ENCODE data around the gene ARL15.
A peak's percentile ranks its signal among the peaks of the same experiment; 100 is the strongest.

Gene ARL15

DNA sequence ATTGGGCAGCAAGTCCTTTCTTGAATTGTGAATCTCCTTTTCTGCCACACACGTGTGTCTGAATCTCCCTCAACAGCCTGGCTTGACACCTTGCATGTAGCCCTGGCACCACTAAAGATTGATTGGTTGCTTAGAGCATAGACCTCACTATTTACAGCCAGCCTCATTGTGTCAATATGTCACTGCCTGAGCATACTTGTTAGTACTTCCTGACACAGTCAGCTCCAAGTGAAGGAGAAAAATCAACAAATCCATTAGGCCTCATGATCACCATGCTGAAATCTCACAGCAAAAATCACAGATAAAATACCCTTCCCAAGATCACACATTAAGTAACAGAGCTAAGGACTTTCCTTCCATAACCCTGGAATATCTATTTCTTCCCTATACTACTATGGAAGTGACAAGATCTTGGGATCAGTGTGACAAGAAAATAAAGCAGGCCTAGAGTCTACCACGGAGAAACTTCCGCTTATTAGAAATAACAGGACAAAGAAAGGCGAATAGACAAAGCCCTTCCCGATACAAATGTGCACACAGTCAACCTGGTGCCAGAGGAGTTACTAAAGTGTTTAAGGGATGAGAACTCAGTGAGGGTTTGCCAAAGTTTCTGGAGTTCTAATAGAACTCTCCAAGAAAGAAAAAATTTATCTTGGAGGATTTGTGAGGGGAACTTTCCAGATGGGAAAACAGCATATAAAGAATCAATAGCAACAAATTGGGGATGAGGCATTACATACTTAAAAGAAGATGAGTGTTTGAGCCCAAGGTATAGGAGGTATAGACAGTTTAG is 5.6 kb upstream of the ARL15 start:
- no peak for DNase-seq (ENCODE audit: low spot score)

DNA sequence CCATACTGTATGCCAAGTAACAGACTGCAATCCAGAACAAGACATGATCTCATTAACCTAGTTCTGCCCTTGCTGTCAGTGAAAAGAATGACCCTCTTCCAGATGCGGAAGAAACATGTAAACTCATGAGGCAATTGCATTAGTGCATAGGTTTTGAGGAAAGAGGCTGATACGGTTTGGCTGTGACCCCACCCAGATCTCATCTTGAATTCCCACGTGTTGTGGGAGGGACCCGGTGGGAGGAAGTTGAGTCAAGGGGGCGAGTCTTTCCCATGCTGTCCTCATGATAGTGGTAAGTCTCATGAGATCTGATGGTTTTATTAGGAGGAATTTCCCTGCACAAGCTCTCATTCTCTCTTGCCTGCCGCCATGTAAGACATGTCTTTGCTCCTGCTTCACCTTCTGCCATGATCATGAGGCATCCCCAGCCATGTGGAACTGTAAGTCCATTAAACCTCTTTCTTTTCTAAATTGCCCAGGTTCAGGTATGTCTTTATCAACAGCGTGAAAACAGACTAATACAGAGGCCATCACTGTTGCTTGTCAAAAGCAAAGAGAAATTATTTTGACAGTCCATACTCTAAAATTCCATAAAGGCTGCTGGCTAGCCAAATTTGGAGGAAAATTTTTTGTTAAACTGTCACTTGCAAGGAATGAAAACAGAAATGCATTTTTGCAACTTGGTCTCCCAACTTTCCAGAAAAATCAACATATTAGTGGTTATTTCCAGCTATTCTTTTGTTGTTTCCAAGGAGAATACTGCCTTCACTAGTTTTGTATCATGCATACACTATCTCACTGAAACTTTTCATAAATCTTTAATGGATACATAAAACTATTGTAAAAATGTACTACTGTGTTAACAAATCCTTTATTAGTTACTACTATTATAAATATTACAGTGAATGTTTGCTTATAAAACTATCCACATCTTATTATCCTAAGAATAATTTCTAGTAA is 3.2 kb upstream of the ARL15 start:
- peak; percentile 57 for DNase-seq (ENCODE audit: low spot score)

GRCh38 chr5:54312499-54312898 is 2.1 kb upstream of the ARL15 start:
- no peak for DNase-seq (ENCODE audit: low spot score)

- DNase-seq (ENCODE audit: low spot score), result no peak
Measured at GRCh38 chr5:54311176-54311677, 854 bp upstream of the ARL15 start.

DNA sequence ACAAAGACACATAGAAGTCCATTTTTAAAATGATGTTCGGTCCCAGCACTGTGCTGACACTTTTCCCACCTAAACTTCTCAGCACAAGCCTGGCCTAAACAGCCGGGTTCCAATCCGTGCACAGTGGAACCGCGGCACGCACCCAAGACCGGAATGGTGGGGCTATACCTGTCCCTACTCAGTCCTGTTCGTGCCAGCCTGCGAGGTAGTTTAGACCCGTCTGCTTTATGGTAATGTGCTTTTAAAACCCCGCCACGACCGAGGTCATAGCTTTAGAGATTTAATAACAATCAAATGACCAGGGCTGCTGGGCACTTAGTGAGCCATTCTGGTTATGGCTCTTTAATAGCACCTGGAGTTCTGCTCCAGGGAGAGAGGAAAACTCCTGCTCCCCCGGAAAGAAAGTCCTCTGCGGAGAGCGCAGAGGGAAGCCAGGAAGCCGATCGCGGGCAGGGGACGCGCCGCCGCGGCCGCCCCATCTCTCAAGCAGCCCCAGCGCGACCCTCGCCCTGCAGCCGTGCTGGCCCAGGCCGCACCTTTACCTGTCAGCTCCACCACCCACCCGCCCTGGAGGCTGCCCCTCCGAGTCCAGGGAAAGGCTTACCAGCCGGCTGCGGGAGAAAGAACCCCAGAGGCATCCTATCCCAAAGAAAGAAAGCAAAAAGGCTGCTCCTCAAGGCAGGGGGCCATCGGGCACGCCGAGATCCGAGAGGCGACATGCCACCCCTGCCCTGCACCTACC is 511 bp downstream of the ARL15 start:
- DNase-seq (ENCODE audit: low spot score), result peak; percentile 24

DNA sequence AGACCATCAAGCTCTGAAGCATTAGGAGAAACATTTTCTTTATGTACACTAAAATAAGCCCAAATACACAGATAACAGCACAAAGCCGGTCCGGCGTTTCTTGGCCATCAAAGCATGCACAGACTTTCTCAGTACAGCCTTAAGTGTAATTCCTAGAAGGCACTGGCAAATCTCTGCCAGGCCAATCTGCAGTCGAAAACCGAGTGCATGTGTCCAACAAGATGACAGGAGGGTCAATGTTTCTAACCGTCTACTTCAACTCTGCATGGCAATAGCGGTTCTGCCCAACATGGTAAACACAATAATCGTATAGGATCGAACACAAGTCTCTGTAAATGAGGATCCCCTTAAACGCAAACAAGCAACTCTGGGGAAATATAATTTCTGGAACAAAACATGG is 1.1 kb downstream of the ARL15 start:
- peak; percentile 17 for DNase-seq (ENCODE audit: low spot score)

DNA sequence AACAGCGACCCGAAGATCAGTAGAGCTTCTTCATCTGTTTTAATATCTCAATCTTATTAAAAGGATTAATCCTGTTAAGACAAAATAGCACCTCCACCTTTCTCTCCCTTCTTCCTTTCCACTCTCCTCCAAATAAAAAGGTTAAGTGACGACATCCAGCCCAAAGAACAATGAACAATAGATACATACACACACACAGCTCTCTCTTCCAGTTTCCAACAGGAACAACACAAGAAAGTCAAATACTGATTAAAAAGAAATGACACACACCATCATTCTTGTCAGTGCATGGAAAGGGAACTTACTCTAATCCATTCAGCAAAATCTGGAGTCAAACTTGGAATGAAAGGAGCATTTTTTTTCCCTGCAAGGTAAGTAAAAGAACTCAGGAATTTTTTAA is 2.8 kb downstream of the ARL15 start:
- no peak for DNase-seq (ENCODE audit: low spot score)

DNA sequence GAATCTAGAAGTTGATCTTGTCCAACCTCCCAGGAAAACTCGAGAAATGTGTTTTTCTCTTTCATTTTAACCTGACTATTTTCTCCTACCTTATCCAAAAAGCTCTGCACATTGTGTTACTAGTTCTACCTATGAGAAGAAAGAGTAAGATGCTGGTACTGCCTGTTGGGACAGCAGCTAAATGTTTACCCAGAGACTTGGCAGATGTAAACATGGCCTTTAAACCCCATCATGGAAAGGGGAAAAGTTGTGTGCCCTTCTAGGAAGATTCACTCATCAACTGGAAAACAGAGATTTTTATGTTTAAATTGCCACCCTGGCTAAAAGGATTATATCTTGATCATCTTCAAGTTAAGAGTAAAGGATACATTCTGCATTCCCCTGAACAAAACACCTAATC is 3.5 kb downstream of the ARL15 start:
- DNase-seq (ENCODE audit: low spot score), result no peak

- no peak for DNase-seq (ENCODE audit: low spot score)
Measured at GRCh38 chr5:54305737-54306136, 4.6 kb downstream of the ARL15 start.

DNA sequence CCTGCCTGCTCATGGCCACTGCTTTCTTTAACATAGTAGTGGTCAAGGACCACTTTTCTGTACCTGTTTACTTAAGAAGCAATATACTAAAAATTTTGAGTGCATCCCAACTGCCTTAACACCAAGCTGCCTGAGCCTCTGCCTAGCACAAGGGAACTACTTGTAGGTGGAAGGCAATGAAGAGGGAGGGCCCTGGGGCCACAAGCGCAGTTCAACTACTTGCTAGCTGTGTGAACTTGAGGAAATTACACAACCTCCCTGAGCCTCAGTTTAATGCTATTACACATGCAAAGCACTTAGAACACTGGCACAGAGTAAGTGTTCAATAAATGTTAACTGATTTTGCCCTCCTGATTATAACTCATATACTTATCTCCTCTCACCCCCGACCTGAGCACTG is 6.3 kb downstream of the ARL15 start:
- DNase-seq (ENCODE audit: low spot score), result no peak

DNA sequence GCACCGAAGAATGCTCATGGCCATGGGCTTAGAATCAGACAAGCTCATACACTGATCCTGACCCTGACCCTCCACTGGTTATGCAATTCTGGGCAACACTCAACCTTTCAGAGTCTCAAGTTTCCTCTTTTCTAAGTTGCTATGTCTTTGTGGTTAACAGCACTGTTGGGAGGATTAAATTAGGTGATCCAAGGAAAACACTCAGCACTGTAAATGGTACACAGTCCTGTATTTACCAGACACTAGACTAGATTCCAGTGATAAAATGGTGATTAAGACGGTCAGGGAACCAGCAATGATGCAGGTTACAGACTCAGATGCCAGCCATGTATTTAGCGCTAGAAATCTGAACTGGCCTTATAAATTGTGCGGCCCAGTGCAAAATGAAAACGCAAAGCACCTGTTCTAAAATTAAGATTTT is 8.1 kb downstream of the ARL15 start:
- DNase-seq (ENCODE audit: low spot score), result no peak

GRCh38 chr5:54301849-54302248 is 8.5 kb downstream of the ARL15 start:
- no peak for DNase-seq (ENCODE audit: low spot score)

- no peak for DNase-seq (ENCODE audit: low spot score)
Measured at GRCh38 chr5:54301220-54301619, 9.2 kb downstream of the ARL15 start.

GRCh38 chr5:54298947-54299346 is 11.4 kb downstream of the ARL15 start:
- DNase-seq (ENCODE audit: low spot score), result no peak

GRCh38 chr5:54296386-54296785 is 14.0 kb downstream of the ARL15 start:
- DNase-seq (ENCODE audit: low spot score), result no peak

DNA sequence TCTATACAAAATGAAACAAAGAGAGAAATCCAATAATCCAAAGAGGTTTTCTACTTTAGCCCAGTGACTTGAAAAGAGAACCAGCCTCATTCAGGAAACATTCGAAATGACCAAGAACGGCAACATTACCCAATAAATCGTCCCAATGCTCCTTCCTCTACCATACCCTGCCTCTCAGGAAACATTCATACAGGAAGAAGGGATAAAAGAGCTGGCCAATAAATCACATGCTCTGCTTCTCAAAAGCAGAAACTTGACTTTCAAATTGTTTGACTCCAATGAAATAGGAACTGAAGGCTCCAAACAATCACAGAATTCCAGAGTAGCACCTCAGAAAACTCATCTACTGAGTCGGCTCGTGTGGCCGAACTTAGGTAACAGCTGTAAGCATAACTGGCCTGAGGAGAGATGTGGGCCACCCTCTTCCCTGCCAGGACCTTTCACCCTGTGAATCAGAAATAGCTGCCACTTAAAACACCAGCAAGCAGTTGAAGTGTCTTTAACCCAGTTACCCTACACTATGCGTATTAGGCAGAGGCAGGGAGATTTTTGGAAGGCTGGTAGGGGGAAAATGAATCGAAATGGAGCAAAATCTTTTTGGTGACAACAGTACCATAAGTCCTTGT is 14.6 kb downstream of the ARL15 start:
- no peak for DNase-seq (ENCODE audit: low spot score)

DNA sequence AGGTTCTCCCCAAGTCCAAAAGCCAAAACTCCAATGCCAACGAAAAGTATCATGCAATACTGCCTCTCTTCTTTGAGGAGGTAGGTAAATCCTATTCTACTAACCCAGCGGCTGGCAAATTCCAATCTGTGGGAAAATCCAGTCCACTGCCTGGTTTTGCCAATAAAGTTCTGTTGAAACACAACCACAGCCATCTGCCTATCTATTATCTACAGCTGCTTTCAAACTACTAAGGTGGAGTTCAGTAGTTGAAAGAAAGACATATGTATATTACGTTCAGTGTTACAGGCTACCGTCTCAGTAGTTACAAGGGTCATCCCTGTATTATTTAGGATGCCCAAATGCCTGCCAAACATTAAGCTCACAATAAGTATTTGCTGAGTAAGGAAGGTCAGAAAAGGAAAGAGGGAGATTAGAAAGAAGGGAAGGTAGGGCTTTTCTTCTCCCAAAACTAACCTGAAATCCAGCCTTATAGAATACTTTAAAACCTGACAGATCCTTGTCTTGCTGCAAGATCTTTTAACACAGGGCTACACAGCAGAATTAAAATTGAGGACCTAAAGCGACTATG is 16.2 kb downstream of the ARL15 start:
- no peak for DNase-seq (ENCODE audit: low spot score)

GRCh38 chr5:54292866-54293265 is 17.5 kb downstream of the ARL15 start:
- DNase-seq (ENCODE audit: low spot score), result no peak

DNA sequence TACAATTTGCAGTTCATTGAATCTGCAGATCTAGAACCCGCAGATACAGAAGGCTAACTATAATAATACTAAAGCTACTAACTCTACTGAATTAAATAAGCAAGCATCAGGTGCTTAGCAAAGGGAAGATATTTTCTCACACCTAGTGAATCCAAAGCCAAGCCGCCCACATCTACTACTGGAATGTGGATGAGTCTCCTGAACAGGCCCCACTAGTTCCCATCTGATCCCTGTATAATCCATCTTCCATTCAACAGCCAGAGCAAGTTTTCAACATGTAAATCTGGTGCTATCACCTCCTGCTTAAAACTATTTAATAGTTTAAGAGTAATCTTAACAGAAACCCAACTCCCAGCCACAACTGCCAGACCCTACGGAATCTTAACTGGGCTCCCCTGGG is 18.9 kb downstream of the ARL15 start:
- no peak for DNase-seq (ENCODE audit: low spot score)

DNA sequence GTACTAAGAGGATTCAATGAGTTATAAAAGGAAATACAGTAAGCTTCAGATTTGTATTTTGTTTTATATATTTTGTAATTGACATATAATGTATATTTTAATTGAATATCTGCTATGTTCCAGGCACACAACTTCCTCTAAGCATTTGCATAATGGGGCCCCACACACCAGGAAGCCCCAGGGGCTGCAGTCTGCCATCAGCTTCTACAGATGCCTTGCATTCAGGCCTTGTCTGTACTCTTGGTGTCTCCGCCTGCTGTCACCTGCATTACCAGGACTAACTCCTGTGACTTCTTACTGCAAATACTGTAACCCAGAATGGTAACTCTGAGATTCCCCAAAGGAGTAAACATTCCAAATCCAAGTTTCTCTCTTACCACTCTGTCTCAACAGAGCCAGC is 20.6 kb downstream of the ARL15 start:
- DNase-seq (ENCODE audit: low spot score), result no peak

GRCh38 chr5:54288568-54289217 is 21.7 kb downstream of the ARL15 start:
- no peak for DNase-seq (ENCODE audit: low spot score)
